Ramos (cell line): ENCODE results near the gene DNAH3.
"Not testable (repeated sequence)": the region's sequence is repeated elsewhere in the genome, so short reads cannot be mapped to it uniquely, and the experiment has no call there.

Experiments
- in situ Hi-C: fragments of 300-500 bp; cut with MboI; formaldehyde crosslinking; loops from one replicate; pipeline ENCODE4 v1.14.3; 2022; ENCODE audit warnings: low sequenced_read_pairs; ENCODE audit not compliant: unreplicated experiment

The DNAH3 gene

GRCh38 chr16:20954574-20954973 lies 196.1 kb downstream of the DNAH3 start:
- in situ Hi-C loops: no loop called here

GRCh38 chr16:20952139-20952920 lies 198.3 kb downstream of the DNAH3 start:
- in situ Hi-C loops: no loop called here

- in situ Hi-C loops: no loop called here
Measured at GRCh38 chr16:20950294-20950693, 200.4 kb downstream of the DNAH3 start.

- in situ Hi-C loops: no loop called here
Measured at GRCh38 chr16:20949660-20950059, 201.0 kb downstream of the DNAH3 start.

- in situ Hi-C loops: no loop called here
Measured at GRCh38 chr16:20948444-20948843, 202.2 kb downstream of the DNAH3 start.

- in situ Hi-C loops: no loop called here
Measured at GRCh38 chr16:20946015-20946629, 204.5 kb downstream of the DNAH3 start.

GRCh38 chr16:20945575-20945875 lies 205.1 kb downstream of the DNAH3 start:
- in situ Hi-C loops: not testable (repeated sequence)

- in situ Hi-C loops: no loop called here
Measured at GRCh38 chr16:20944861-20945574, 205.6 kb downstream of the DNAH3 start.

GRCh38 chr16:20942256-20942655 lies 208.4 kb downstream of the DNAH3 start:
- in situ Hi-C loops: no loop called here

GRCh38 chr16:20941636-20941926 lies 209.1 kb downstream of the DNAH3 start:
- in situ Hi-C loops: no loop called here

GRCh38 chr16:20940871-20941635 lies 209.6 kb downstream of the DNAH3 start:
- in situ Hi-C loops: no loop called here

- in situ Hi-C loops: no loop called here
Measured at GRCh38 chr16:20939611-20940010, 211.0 kb downstream of the DNAH3 start.

GRCh38 chr16:20938426-20938825 lies 212.2 kb downstream of the DNAH3 start:
- in situ Hi-C loops: no loop called here

- in situ Hi-C loops: no loop called here
Measured at GRCh38 chr16:20937736-20938135, 212.9 kb downstream of the DNAH3 start.

- in situ Hi-C loops: no loop called here
Measured at GRCh38 chr16:20933589-20933988, 217.1 kb downstream of the DNAH3 start.

GRCh38 chr16:20931066-20931600 lies 219.5 kb downstream of the DNAH3 start:
- in situ Hi-C loops: no loop called here

GRCh38 chr16:20930365-20930690 lies 220.3 kb downstream of the DNAH3 start:
- in situ Hi-C loops: no loop called here

GRCh38 chr16:20929676-20930364 lies 220.8 kb downstream of the DNAH3 start:
- in situ Hi-C loops: not testable (repeated sequence)

- in situ Hi-C loops: no loop called here
Measured at GRCh38 chr16:20928774-20929411, 221.8 kb downstream of the DNAH3 start.

- in situ Hi-C loops: no loop called here
Measured at GRCh38 chr16:20925751-20926150, 224.9 kb downstream of the DNAH3 start.
